ENCODE data around the gene CFAP126. TPM values are rescaled to one million over a fixed set of nuclear protein-coding genes. Genes with fewer than 3 reads are reported as not detected.

Gene CFAP126
- total and polyA plus RNA-seq, 8 donors, result 0.34 to 0.87 (median 0.47) TPM; not detected in 5

- ATAC-seq (no peak), FAIRE-seq (no peak), DNase-seq (no peak)
- no peaks in the 10 kb centered on the region for H3K4me1 ChIP-seq
- TF ChIP-seq, protein P1, sequence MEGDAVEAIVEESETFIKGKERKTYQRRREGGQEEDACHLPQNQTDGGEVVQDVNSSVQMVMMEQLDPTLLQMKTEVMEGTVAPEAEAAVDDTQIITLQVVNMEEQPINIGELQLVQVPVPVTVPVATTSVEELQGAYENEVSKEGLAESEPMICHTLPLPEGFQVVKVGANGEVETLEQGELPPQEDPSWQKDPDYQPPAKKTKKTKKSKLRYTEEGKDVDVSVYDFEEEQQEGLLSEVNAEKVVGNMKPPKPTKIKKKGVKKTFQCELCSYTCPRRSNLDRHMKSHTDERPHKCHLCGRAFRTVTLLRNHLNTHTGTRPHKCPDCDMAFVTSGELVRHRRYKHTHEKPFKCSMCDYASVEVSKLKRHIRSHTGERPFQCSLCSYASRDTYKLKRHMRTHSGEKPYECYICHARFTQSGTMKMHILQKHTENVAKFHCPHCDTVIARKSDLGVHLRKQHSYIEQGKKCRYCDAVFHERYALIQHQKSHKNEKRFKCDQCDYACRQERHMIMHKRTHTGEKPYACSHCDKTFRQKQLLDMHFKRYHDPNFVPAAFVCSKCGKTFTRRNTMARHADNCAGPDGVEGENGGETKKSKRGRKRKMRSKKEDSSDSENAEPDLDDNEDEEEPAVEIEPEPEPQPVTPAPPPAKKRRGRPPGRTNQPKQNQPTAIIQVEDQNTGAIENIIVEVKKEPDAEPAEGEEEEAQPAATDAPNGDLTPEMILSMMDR (IDR thresholded peaks at IDR 0.05), result no peak
- H3K27ac ChIP-seq, result no peak overlapping the region
- H3K4me3 ChIP-seq, result no peak overlapping the region
- no peaks in the 10 kb centered on the region for H3K27me3 ChIP-seq
- 87 to 90% methylated on average over 5 of the region's 5 CpGs for WGBS, 2 donors
- no peaks in the 10 kb centered on the region for H3K9me3 ChIP-seq
- peaks cover 0 to 26% (median 3%) of the 10 kb centered on the region in 3 donors for H3K36me3 ChIP-seq
- intact Hi-C loops (cut with DNase I), result no loop called here
Observed at GRCh38 chr1:161342821-161343220, 24.9 kb downstream of the CFAP126 start.

- WGBS, 2 donors, result 93 to 99% methylated on average over 2 of the region's 2 CpGs
- TF ChIP-seq, protein P1 (IDR thresholded peaks at IDR 0.05), result no peak
- Histone ChIP-seq H3K9me3 (no peaks in the 10 kb centered on the region), H3K27ac (no peak overlapping the region), H3K4me1 (no peaks in the 10 kb centered on the region), H3K4me3 (no peak overlapping the region), H3K27me3 (no peaks in the 10 kb centered on the region), H3K36me3 (peaks cover 0 to 26% (median 3%) of the 10 kb centered on the region in 3 donors)
- ATAC-seq (no peak), FAIRE-seq (no peak), DNase-seq (no peak)
- intact Hi-C loops (cut with DNase I), result no loop called here
Observed at GRCh38 chr1:161342177-161342576, 25.5 kb downstream of the CFAP126 start.

DNA sequence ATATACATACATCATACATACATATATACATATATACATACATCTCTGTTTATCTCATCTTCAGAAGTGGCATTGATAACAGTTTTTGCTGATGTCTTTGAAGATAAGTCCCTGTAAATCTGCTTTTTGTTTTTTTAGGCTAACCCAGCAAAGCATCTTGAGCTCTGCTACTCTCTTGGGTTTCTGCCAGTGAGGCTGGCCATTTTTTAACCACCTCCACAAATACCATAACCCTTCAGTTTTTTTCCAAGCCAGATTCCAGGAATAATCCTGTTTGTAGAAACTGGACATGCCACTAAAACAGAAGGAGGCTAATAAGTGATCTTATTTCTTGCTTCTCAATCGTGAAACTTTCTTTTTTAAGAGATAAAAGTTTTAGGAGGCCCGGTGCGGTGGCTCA, 31.9 kb downstream of the CFAP126 start:
- TF ChIP-seq, protein P1 (IDR thresholded peaks at IDR 0.05), result no peak
- H3K9me3 ChIP-seq, result no peaks in the 10 kb centered on the region
- FAIRE-seq (no peak), DNase-seq (no peak), ATAC-seq (no peak)
- no peak overlapping the region for H3K27ac ChIP-seq
- intact Hi-C loops (cut with DNase I), result no loop called here
- no peaks in the 10 kb centered on the region for H3K4me1 ChIP-seq
- 77 to 83% methylated on average over 3 of the region's 3 CpGs for WGBS, 2 donors
- H3K36me3 ChIP-seq, result peaks cover 0 to 25% (median 8%) of the 10 kb centered on the region in 3 donors
- no peak overlapping the region for H3K4me3 ChIP-seq
- H3K27me3 ChIP-seq, result no peaks in the 10 kb centered on the region

DNA sequence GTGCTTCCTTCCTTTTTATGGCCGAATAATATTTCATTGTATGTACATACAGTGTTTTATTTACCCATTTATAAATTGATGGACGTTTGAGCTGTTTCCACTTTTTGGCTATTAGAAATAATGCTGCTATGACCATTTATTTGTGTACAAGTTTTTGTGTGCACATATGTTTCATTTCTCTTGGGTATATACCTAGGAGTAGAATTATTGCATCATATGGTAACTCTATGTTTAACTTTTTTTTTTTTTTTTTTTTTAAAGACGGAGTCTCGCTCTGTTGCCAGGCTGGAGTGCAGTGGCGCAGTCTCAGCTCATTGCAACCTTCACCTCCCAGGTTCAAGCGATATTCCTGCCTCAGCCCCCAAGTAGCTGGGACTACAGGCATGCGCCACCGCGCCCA, 34.5 kb downstream of the CFAP126 start:
- FAIRE-seq (no peak), DNase-seq (no peak), ATAC-seq (no peak)
- intact Hi-C loops (cut with DNase I), result no loop called here
- H3K4me1 ChIP-seq, result no peaks in the 10 kb centered on the region
- no peaks in the 10 kb centered on the region for H3K27me3 ChIP-seq
- TF ChIP-seq, protein P1 (IDR thresholded peaks at IDR 0.05), result no peak
- H3K4me3 ChIP-seq, result no peak overlapping the region
- WGBS, 2 donors, result 92 to 93% methylated on average over 9 of the region's 9 CpGs
- no peaks in the 10 kb centered on the region for H3K9me3 ChIP-seq
- no peak overlapping the region for H3K27ac ChIP-seq
- H3K36me3 ChIP-seq, result peaks cover 0 to 33% (median 22%) of the 10 kb centered on the region in 3 donors

DNA sequence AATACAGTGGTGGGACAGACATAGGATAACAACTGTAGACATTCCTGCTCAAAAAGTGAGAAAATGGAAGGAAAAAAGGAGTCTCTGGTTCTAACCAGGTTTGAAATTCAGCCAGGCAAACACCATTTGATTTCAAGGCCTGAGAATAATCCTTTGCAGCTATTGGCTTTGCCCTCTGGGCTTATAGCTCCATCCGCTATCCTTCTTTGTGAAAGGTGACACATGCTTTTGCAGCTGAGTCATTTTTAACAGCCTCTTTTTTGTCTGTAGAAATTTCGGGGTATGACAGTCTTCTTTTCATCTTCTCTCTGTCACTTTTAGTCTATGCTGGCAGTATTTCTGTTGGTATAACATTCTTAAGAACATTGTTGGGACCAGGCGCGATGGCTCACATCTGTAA, 37.3 kb downstream of the CFAP126 start:
- H3K27me3 ChIP-seq, result no peaks in the 10 kb centered on the region
- no peak for ATAC-seq
- no peaks in the 10 kb centered on the region for H3K9me3 ChIP-seq
- no peaks in the 10 kb centered on the region for H3K4me1 ChIP-seq
- no peak overlapping the region for H3K4me3 ChIP-seq
- TF ChIP-seq, protein P1 (IDR thresholded peaks at IDR 0.05), result no peak
- H3K27ac ChIP-seq, result no peak overlapping the region
- peaks cover 0 to 33% (median 22%) of the 10 kb centered on the region in 3 donors for H3K36me3 ChIP-seq
- 91 to 92% methylated on average over 4 of the region's 4 CpGs for WGBS, 2 donors
- no peak for FAIRE-seq
- intact Hi-C loops (cut with DNase I), result no loop called here
- no peak for DNase-seq

Measured in pancreas (tissue), 10 donors.